NCI-H748 (cell line): ENCODE results near the gene EPN2.
A peak's percentile ranks its signal among the peaks of the same experiment; 100 is the strongest.

ENCODE experiments used
- DNase-seq: peaks from one replicate; lab custom pipeline; 2025; ENCODE audit not compliant: unreplicated experiment; lab: John Stamatoyannopoulos, UW

The EPN2 gene

DNA sequence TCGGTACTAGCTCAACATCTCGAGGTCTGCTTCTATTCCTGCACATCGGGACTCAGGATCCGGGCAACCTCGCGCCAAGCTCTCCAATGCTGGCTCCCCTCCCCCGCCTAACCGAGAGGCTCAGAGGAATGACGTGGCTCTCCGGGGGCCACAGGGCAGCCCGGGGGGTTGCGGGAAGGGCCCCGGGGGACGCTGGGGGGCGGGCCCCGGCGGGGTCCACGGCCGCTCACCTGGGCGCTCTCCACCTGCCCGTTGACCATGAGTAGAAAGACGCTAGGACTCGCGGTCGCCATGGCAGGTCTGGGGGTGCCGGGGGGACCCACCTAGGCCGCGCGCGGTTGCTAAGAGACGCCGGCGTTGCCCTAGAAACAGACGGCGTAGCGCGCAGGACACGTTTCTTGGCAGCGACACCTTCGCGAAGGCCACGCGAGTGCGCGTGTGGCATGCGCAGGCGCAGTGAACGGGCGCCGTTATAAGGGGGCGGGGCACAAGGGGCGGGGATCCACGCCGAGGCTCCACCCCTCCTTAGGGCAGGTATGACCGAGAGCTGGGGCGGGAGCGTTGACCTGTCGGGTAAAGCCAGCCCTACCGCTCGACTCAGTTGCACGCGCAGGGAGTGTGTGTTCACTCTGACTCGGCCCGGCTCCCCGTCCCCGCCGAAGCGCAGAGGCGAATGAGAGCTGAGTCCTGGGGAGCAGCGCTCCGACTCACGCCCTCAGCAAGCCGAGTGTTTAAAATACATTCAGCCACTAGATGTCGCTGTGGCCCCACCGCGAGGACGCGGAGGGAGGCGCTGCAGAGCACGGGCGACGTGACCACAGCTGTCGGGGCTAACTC lies 125.3 kb downstream of the EPN2 start, which contains the start of gene B9D1:
Gene B9D1 (minus strand): TSS at position 447 of the 837 bp plus-strand sequence. CDS start 154 bp downstream, at position 293.
- DNase-seq = peak; percentile 98

DNA sequence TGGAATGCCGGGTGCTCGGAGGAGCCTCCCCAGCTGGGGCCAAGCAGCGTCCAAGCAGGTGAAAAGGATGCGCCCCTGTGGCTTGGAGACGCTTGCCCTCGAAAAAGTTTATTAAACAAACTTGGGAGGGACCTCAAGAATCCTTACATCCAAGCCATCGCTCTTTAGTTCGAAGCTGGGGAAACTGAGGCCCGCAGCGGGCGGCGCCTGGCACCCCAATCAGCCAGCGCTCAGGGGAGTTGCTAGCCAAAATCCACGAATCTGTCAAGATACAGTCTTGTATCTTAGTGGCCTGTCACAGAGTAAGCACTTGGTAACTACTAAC lies 125.9 kb downstream of the EPN2 start:
- no peak for DNase-seq

GRCh38 chr17:19363460-19364035 lies 126.4 kb downstream of the EPN2 start:
- no peak for DNase-seq

DNA sequence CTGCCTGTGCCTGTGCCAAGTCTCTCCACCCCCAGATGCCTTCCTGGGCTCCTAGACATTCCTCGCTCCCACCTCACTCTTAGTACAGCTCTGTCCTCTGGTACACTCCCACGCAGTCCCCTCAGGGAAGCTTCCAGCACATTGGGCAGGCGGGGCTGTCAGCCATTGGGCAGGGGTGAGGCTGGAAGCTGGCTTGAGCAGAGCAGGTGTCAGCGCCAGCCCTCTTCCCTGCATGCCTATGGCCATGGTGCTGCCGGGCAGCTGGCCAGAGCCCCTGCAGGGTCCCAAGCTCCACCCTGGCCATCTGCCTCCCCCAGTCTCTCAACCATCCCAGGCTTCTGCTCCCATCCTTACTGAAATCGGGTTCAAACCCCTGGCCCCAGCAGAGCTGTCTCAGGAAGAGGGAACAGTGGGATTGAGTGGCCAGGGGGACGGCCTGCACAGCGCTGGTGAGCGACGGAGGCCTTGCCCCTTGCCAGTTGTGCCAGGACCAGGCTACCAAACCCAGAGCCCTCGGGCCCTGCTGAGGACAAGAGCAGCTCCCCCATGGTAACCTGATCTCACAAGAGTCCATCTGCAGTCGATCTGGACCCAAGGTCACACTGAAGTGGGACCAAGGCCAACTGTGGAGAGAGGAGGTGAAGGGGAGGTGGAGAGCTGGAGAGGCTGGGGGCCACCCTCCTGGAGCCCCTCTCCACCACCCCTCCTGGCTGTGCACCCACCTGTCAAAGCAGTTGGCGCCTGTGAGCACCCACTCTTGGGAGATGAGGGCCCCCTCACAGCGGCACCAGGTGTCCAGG lies 127.7 kb downstream of the EPN2 start:
- peak; percentile 58 for DNase-seq

DNA sequence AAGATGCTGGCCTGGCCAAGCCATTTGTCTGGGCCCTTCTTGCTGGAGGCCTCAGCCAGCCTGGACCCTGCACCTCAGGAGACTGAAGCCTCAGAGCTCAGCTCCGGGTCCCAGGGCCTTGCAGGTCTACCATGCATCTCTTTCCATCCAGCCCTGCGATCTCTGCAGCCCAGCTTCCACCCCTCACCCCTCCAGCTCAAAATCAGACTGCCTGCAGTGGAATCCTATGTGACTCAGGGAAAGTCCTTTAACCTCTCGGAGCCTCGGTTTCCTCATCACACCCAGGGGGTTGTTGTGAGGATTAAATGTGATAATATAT lies 128.3 kb downstream of the EPN2 start:
- no peak for DNase-seq

GRCh38 chr17:19365833-19366636 lies 128.9 kb downstream of the EPN2 start:
- no peak for DNase-seq

DNA sequence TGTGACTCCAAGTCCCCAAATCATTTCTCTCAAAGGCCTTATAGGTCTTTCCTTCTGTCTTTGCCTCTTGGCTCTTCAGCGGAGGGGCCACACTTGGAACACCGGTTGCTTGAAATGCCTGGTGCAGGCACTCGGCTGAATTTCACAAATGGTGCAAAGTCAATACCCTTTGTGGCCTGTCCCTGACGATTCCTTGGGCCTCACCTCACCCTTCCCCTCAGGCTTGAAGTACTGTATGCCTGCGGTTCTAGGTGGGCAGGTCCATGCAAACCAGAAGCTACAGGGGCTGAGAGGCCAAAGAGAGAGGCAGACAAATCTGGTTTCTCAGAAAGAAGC lies 129.4 kb downstream of the EPN2 start:
- DNase-seq = no peak

- no peak for DNase-seq
Observed at GRCh38 chr17:19368229-19368628, 131.1 kb downstream of the EPN2 start.

DNA sequence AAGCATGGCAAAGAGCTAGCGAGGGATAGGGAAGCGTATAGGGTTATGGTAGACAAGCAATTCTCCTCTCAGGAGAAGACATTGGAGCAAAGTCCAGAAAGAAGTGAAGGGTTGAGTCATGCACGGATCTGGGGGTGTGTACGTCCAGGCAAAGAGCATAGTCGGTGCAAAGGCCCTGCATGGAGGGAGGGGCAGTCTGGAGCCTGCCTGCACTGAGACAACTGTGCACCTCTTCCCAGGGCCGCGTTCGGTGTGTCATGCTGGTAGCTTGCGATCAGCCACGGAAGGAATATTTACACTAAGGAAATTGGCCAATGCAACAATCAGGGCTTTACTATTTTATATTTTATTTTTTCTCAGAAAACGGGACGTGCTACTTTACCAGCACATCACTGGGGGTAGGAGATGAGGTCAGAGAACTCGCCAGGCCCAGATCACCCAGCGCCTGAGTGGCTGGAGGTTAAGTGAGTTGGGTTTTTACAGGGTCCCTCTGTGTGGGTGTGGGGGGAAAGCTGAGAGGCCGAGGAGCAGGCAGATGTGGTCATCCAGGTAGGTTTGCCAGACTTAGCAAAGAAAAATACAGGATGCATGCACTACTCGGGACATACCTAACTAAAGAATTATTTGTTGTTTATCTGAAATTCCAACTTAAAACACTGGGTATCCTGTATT lies 132.1 kb downstream of the EPN2 start:
- no peak for DNase-seq

GRCh38 chr17:19369846-19370492 lies 132.8 kb downstream of the EPN2 start:
- DNase-seq = no peak

GRCh38 chr17:19370493-19370960 lies 133.4 kb downstream of the EPN2 start:
- peak; percentile 29 for DNase-seq

DNA sequence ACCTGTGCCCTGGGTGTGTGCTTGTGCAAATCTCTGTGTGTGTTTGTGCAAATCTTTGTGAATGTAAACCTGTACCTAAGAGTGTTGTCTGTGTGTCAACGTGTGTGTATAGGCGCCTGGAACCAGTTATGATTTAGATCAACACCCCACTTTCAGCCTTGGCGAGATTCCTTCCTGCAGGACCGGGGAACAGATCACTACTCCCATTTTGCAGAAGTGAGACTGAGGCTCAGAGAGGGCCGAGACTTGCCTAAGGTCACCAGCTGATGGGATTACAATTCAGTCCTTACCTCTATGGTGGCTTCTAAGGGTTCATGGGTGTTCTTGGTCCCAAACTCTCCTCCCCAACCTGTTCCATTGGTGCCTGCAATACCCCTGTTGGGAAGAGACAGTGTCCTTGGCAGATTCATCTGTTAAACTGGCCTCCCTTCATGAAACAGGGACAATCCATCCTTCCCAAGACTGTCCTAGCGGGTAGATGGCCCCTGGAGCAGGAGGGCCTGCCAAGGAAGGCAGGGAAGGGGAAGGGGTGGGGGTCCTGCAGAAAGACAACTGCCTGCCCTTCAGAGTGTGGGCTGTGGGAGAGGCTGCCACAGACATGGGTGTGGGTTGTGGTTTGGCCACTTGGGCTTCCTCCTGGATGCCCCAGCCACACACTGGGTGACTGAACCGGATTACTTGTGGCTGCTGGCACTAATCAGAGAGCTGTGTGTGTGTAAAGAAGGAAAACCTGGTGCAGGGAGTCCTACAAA lies 134.3 kb downstream of the EPN2 start:
- DNase-seq = no peak

GRCh38 chr17:19372011-19372370 lies 134.8 kb downstream of the EPN2 start:
- no peak for DNase-seq

DNA sequence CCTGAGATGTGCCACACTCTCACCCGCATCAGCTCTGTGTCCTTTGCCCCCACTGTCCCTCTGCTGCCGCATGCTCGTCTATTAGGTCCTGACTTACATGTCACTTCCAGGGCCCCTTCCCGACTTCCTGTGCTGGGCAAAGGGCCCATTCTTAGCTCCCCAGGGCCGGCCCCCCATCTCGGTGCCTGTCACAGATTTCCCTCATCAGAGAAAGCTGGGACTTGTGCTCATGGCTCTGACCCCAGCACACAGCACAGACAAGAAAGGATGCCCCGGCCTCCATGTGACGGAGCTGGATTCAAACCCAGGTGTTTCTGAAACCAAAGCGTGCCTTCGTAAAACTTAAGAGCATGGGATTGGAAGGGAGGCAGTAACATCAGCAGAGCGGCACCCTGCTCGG lies 135.3 kb downstream of the EPN2 start:
- DNase-seq = no peak

DNA sequence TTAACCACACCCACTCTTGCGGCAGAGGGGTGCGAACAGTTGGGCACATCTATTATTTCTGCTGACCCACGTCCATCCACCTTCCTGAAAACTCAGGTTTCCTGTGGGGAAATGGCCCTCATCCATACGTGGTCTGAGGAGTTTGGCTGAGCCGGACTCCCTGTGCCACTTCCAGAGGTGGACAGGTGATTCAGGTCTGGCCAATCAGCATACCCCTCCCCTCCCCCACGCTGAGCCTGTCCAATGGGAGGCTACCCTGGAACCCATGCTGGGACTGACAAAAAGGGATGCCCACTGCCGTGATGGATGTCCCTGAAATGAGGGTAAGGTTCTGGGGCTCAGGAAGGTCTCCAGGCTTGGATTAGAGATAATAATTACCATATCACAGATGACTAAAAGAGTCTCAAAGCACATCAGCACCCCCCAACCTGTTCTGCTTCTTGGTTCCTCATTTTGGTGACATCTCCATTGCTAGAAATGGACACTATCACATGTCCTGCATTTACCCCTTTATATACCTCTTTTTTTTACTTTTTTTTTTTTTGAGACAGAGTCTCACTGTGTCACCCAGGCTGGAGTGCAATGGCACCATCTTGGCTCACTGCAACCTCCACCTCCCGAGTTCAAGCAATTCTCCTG lies 135.8 kb downstream of the EPN2 start:
- DNase-seq = no peak

DNA sequence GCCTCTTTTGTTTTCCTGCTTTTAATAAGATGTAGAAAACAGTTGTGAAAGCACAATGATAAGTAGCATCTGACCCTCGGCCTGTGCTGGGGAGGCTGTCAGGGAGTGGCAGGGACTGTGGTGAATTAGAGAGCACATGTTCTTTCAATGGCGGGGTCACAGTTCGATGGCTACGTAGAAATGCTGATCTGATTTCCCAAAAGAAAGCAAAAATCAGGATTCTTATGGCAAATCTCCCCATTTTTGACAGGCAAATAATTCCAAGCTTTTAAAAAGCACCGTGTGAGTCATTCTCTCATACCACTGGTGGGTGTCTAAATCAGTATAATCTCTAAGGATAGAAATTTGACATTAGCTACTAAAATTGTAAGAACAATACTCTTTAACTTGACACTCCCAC lies 137.0 kb downstream of the EPN2 start:
- DNase-seq = no peak

GRCh38 chr17:19375732-19376131 lies 138.6 kb downstream of the EPN2 start:
- no peak for DNase-seq

DNA sequence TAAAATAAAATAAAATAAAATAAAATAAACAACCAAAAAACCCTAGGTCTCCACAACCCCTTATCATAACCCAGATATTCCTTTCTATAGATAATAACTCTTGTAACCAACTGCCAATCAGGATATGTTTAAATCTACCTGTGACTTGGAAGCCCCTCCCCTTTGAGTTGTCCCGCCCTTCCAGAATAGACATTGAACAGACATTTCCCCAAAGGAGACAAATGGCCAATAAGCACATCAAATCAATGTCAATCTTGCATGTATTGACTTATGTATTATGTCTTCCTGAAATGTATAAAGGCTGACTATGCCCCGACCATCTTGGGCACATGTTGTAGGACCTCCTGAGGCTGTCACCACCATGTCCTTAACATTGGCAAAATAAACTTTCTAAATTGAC lies 139.6 kb downstream of the EPN2 start:
- DNase-seq = peak; percentile 82
